IMR-90 (cell line): Measurements from ENCODE around the gene NPTN. TPM values are rescaled to one million over a fixed set of nuclear protein-coding genes. Genes with fewer than 3 reads are reported as not detected.

Source experiments
- ATAC-seq: fragments of 200-7000 bp; cut with Tn5 transposase; 2 replicates; pipeline ENCODE4 v1.9.1; 2020; ENCODE audit warnings: low read depth, mild to moderate bottlenecking, moderate library complexity
- BruUV-seq: library from RNA; stranded (reverse); fragments of 400-500 nt; replicated peaks from 2 replicates; lab custom pipeline; 2021; lab: Mats Ljungman, UMichigan
- CTCF ChIA-PET: fragments of 300-600 bp; formaldehyde crosslinking; extraction: SDS; loops from one replicate; lab custom pipeline; 2021; ENCODE audit warnings: antibody characterized with exemption; lab: Yijun Ruan, JAX
- POLR2A ChIA-PET: fragments of 300-600 bp; sonication (Branson Sonifier 250); formaldehyde crosslinking; loops from one replicate; lab custom pipeline; 2022; ENCODE audit warnings: antibody characterized with exemption; ENCODE audit not compliant: unreplicated experiment; lab: Charles Lee
- DNase-seq: peaks from one replicate; pipeline ENCODE4 v3.0.0; 2013
- H2AFZ ChIP-seq: replicated peaks from 2 replicates; pipeline ENCODE3; 2013; ENCODE audit warnings: low read length, mild to moderate bottlenecking; ENCODE audit not compliant: poor library complexity
- H2AK5ac ChIP-seq: 2 replicates; pipeline ENCODE4 v1.6.1; 2013; ENCODE audit warnings: low read depth, low read length, inconsistent platforms
- H2AK9ac ChIP-seq: replicated peaks from 2 replicates; pipeline ENCODE3; 2013; ENCODE audit warnings: mild to moderate bottlenecking, low read depth, low read length, moderate library complexity; ENCODE audit not compliant: poor library complexity
- H2BK120ac ChIP-seq: 2 replicates; pipeline ENCODE4 v1.6.1; 2013; ENCODE audit warnings: low read depth, low read length, inconsistent platforms
- H2BK15ac ChIP-seq: 3 replicates; pipeline ENCODE4 v1.6.1; 2013; ENCODE audit warnings: low read depth, low read length, inconsistent platforms
- H2BK20ac ChIP-seq: 2 replicates; pipeline ENCODE4 v1.6.1; 2013; ENCODE audit warnings: low read depth, mild to moderate bottlenecking, inconsistent platforms, low read length, moderate library complexity
- H2BK5ac ChIP-seq: 2 replicates; pipeline ENCODE4 v1.6.1; 2013; ENCODE audit warnings: mild to moderate bottlenecking, low read depth, low read length, inconsistent platforms; ENCODE audit not compliant: poor library complexity, severe bottlenecking
- H3K14ac ChIP-seq: replicated peaks from 2 replicates; pipeline ENCODE4 v1.6.1; 2013; ENCODE audit warnings: low read depth, low read length, inconsistent platforms
- H3K18ac ChIP-seq: 2 replicates; pipeline ENCODE4 v1.6.1; 2013; ENCODE audit warnings: low read depth, low read length, control low read depth
- H3K23ac ChIP-seq: 2 replicates; pipeline ENCODE4 v1.6.1; 2013; ENCODE audit warnings: low read depth, low read length, inconsistent platforms
- H3K27ac ChIP-seq: 2 replicates; pipeline ENCODE4 v1.5.1; 2013; ENCODE audit warnings: mild to moderate bottlenecking, control low read depth, low read length; ENCODE audit not compliant: insufficient read depth
- H3K27me3 ChIP-seq: 2 replicates; pipeline ENCODE4 v1.6.1; 2013; ENCODE audit warnings: low read length; ENCODE audit not compliant: control insufficient read depth, insufficient read depth
- H3K36me3 ChIP-seq: 2 replicates; pipeline ENCODE4 v1.6.1; 2013; ENCODE audit warnings: low read length, mixed read lengths; ENCODE audit not compliant: control insufficient read depth, insufficient read depth
- H3K4ac ChIP-seq: 2 replicates; pipeline ENCODE4 v1.6.1; 2013; ENCODE audit warnings: low read depth, low read length, inconsistent platforms
- H3K4me1 ChIP-seq: 2 replicates; pipeline ENCODE4 v1.6.1; 2013; ENCODE audit warnings: low read length, mixed read lengths; ENCODE audit not compliant: control insufficient read depth, insufficient read depth
- H3K4me2 ChIP-seq: 2 replicates; pipeline ENCODE4 v1.6.1; 2013; ENCODE audit warnings: low read depth, mild to moderate bottlenecking, control low read depth, low read length, moderate library complexity
- H3K4me3 ChIP-seq: 2 replicates; pipeline ENCODE4 v1.5.1; 2013; ENCODE audit warnings: low read depth, mild to moderate bottlenecking, control low read depth, low read length, moderate library complexity; ENCODE audit not compliant: insufficient read depth
- H3K56ac ChIP-seq: 2 replicates; pipeline ENCODE4 v1.6.1; 2013; ENCODE audit warnings: low read length, inconsistent platforms; ENCODE audit not compliant: insufficient read depth; ENCODE audit errors: extremely low read depth
- H3K79me1 ChIP-seq, 2 experiments: 2 replicates each; pipeline ENCODE4 v1.6.1; 2013; ENCODE audit warnings: low read length in 2 of 2, inconsistent platforms in 1 of 2, low read depth in 1 of 2
- H3K9ac ChIP-seq: 2 replicates; pipeline ENCODE4 v1.6.1; 2013; ENCODE audit warnings: low read depth, low read length, control low read depth
- H3K9me1 ChIP-seq: 2 replicates; pipeline ENCODE4 v1.6.1; 2013; ENCODE audit warnings: low read length, inconsistent platforms; ENCODE audit not compliant: insufficient read depth
- H3K9me3 ChIP-seq: 2 replicates; pipeline ENCODE4 v1.6.1; 2013; ENCODE audit warnings: low read length; ENCODE audit not compliant: control insufficient read depth, insufficient read depth
- H4K20me1 ChIP-seq: 2 replicates; pipeline ENCODE4 v1.6.1; 2013; ENCODE audit warnings: low read length, inconsistent platforms; ENCODE audit not compliant: insufficient read depth
- H4K5ac ChIP-seq: 2 replicates; pipeline ENCODE4 v1.6.1; 2013; ENCODE audit warnings: mild to moderate bottlenecking, low read depth, low read length, control low read depth
- H4K8ac ChIP-seq, 2 experiments: 2 replicates each; pipeline ENCODE4 v1.6.1; 2013; ENCODE audit warnings: low read depth in 2 of 2, low read length in 2 of 2, control low read depth in 1 of 2, inconsistent platforms in 1 of 2
- H4K91ac ChIP-seq: 2 replicates; pipeline ENCODE4 v1.6.1; 2013; ENCODE audit warnings: low read depth, low read length, inconsistent platforms; ENCODE audit not compliant: insufficient read depth
- BHLHE40 ChIP-seq: fragments of 150-350 bp; IDR thresholded peaks from 2 replicates; pipeline ENCODE4 v1.6.1; 2016; ENCODE audit warnings: mild to moderate bottlenecking, low read depth, low read length
- CEBPB ChIP-seq: IDR thresholded peaks from 2 replicates; pipeline ENCODE4 v1.6.1; 2012; ENCODE audit warnings: low read depth, low read length, improper control_type of control experiment
- CHD1 ChIP-seq: IDR thresholded peaks from 2 replicates; pipeline ENCODE4 v1.6.1; 2012; ENCODE audit warnings: low read depth, low read length, improper control_type of control experiment
- ELK1 ChIP-seq: fragments of 150-350 bp; IDR thresholded peaks from 2 replicates; pipeline ENCODE4 v1.6.1; 2016; ENCODE audit warnings: low read depth, mild to moderate bottlenecking, low read length, moderate library complexity, borderline replicate concordance
- FOS ChIP-seq: fragments of 150-350 bp; IDR thresholded peaks from 2 replicates; pipeline ENCODE4 v1.6.1; 2016; ENCODE audit warnings: low read depth, low read length
- MAFK ChIP-seq: IDR thresholded peaks from 2 replicates; pipeline ENCODE4 v1.6.1; 2012; ENCODE audit warnings: low read depth, low read length, improper control_type of control experiment
- MAZ ChIP-seq: IDR thresholded peaks from 2 replicates; pipeline ENCODE4 v1.6.1; 2012; ENCODE audit warnings: low read depth, mild to moderate bottlenecking, low read length, improper control_type of control experiment, moderate library complexity, borderline replicate concordance
- NFE2L2 ChIP-seq: fragments of 150-350 bp; IDR thresholded peaks from 2 replicates; pipeline ENCODE4 v1.6.1; 2016; ENCODE audit warnings: low read depth, mild to moderate bottlenecking, low read length
- POLR2A ChIP-seq: IDR thresholded peaks from 2 replicates; pipeline ENCODE4 v1.6.1; 2012; ENCODE audit warnings: mild to moderate bottlenecking, low read depth, low read length
- RAD21 ChIP-seq: IDR thresholded peaks from 2 replicates; pipeline ENCODE4 v1.6.1; 2012; ENCODE audit warnings: low read length, improper control_type of control experiment
- RCOR1 ChIP-seq: IDR thresholded peaks from 2 replicates; pipeline ENCODE4 v1.6.1; 2012; ENCODE audit warnings: mild to moderate bottlenecking, low read length, improper control_type of control experiment; ENCODE audit not compliant: insufficient replicate concordance
- RFX5 ChIP-seq: IDR thresholded peaks from 2 replicates; pipeline ENCODE4 v1.8.0; 2012; ENCODE audit warnings: low read depth, mild to moderate bottlenecking, low read length, moderate library complexity
- whole genome bisulfite sequencing, 2 experiments: methylation state at CpG; one replicate each; pipeline versions ENCODE4 v1.1.5 to v1.1.7; 2013; ENCODE audit warnings: missing lambda C conversion rate in 2 of 2; ENCODE audit not compliant: insufficient read length in 1 of 2; ENCODE audit errors: extremely low coverage in 2 of 2; 5-methylcytosine and 5-hydroxymethylcytosine counted together
- dilution Hi-C: fragments of 300-500 bp; cut with HindIII; formaldehyde crosslinking; loops from one replicate; pipeline ENCODE4 v1.14.3; 2018; ENCODE audit warnings: low sequenced_read_pairs; ENCODE audit not compliant: unreplicated experiment
- in situ Hi-C: fragments of 300-500 bp; cut with MboI; formaldehyde crosslinking; loops from 3 replicates; pipeline ENCODE4 v1.14.3; 2019; ENCODE audit warnings: low sequenced_read_pairs, inconsistent platforms, mixed read lengths
- intact Hi-C: fragments of 100-400 bp; cut with micrococcal nuclease; formaldehyde crosslinking; loops from 2 replicates; pipeline ENCODE4 v1.10.0; 2022
- polyA plus RNA-seq, 3 experiments: library from polyadenylated mRNA; depleted of rRNA; stranded (reverse); fragments of >200 nt; gene quantifications; 2 replicates each; pipeline ENCODE4 v1.2.3, GENCODE V29; 2012; ENCODE audit warnings: low replicate concordance in 1 of 3
- total RNA-seq: library from RNA; depleted of rRNA; stranded (reverse); fragments of >200 nt; gene quantifications from 2 replicates; pipeline ENCODE4 v1.2.3, GENCODE V29; 2012
- TF ChIP-seq, protein P1 (sequence below): fragments of 150-350 bp; IDR thresholded peaks from 2 replicates; pipeline ENCODE4 v1.6.1; 2017; ENCODE audit warnings: mild to moderate bottlenecking, antibody characterized with exemption, low read length, low read depth

Gene NPTN
- total and polyA plus RNA-seq, 2 of the 4 experiments (the other 2 are of a cell fraction), result 171 to 329 TPM

GRCh38 chr15:73607405-73607804 is 25.8 kb downstream of the NPTN start:
- H3K4me1 ChIP-seq, result peaks cover 16% of the 10 kb centered on the region
- no peak overlapping the region for H4K91ac ChIP-seq
- H2BK5ac ChIP-seq, result no peak overlapping the region
- no peak overlapping the region for H3K4me3 ChIP-seq
- H4K20me1 ChIP-seq, result peaks cover 90% of the 10 kb centered on the region
- dilution Hi-C loops (no loop called here), in situ Hi-C loops (no loop called here), intact Hi-C loops (loop anchor here (2.0 kb wide), 1 partner anchor 13 kb away; no protein-coding TSS in a partner anchor)
- H4K5ac ChIP-seq, result no peak overlapping the region
- WGBS, 2 experiments, result no CpG with 5 or more reads among the region's 2 CpGs
- POLR2A ChIA-PET, result no interaction called here
- no peak overlapping the region; the same call in 1 of the 2 replicates for H3K23ac ChIP-seq
- DNase-seq (no peak), ATAC-seq (no peak)
- no peak overlapping the region for H4K8ac ChIP-seq
- no peak overlapping the region for H2AK9ac ChIP-seq
- H3K9ac ChIP-seq, result no peak overlapping the region
- no peak overlapping the region for H2BK15ac ChIP-seq
- CTCF ChIA-PET, result interaction anchor here (0.7 to 1.4 kb wide), 4 partner anchors 12 to 344 kb away, joined by 3 read pairs; no protein-coding TSS in a partner anchor
- no peak overlapping the region for H3K4ac ChIP-seq
- H3K36me3 ChIP-seq, result no peaks in the 10 kb centered on the region
- BruUV-seq, result no TSS peak
- no peak overlapping the region for H2BK120ac ChIP-seq
- H2BK20ac ChIP-seq, result no peak overlapping the region
- peaks cover 18 to 82% of the 10 kb centered on the region in 2 experiments for H3K79me1 ChIP-seq
- no peaks in the 10 kb centered on the region for H3K27me3 ChIP-seq
- no peak overlapping the region for H3K56ac ChIP-seq
- H3K27ac ChIP-seq, result no peak overlapping the region
- H2AFZ ChIP-seq, result no peak overlapping the region
- peaks cover 27% of the 10 kb centered on the region for H3K9me1 ChIP-seq
- TF ChIP-seq RCOR1, result no peak
- TF ChIP-seq RFX5, result no peak
- TF ChIP-seq RAD21, result no peak
- TF ChIP-seq, protein P1, sequence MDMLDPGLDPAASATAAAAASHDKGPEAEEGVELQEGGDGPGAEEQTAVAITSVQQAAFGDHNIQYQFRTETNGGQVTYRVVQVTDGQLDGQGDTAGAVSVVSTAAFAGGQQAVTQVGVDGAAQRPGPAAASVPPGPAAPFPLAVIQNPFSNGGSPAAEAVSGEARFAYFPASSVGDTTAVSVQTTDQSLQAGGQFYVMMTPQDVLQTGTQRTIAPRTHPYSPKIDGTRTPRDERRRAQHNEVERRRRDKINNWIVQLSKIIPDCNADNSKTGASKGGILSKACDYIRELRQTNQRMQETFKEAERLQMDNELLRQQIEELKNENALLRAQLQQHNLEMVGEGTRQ, result no peak
- TF ChIP-seq ELK1, result no peak
- no peak for TF ChIP-seq NFE2L2
- no peak for TF ChIP-seq POLR2A
- no peak for TF ChIP-seq CHD1
- TF ChIP-seq FOS, result no peak
- TF ChIP-seq BHLHE40, result no peak
- no peak for TF ChIP-seq MAFK
- TF ChIP-seq CEBPB, result no peak
- no peak for TF ChIP-seq MAZ
- H2AK5ac ChIP-seq, result no peak overlapping the region
- H3K18ac ChIP-seq, result no peak overlapping the region
- H3K4me2 ChIP-seq, result no peak overlapping the region
- H3K9me3 ChIP-seq, result no peaks in the 10 kb centered on the region
- no peak overlapping the region for H3K14ac ChIP-seq
